ENCODE results near the gene AHCTF1. TPM values are rescaled to one million over a fixed set of nuclear protein-coding genes. Genes with fewer than 3 reads are reported as not detected.
"Not testable (repeated sequence)": the region's sequence is repeated elsewhere in the genome, so short reads cannot be mapped to it uniquely, and the experiment has no call there.

AHCTF1 gene
- total RNA-seq, 4 donors from 2014 or later = 30.7 to 45.3 (median 42.0) TPM

GRCh38 chr1:246891105-246891504 lies 40.6 kb downstream of the AHCTF1 start:
- H3K27me3 ChIP-seq = no peaks in the 10 kb centered on the region
- peaks cover 62 to 96% (median 79%) of the 10 kb centered on the region in 4 donors for H3K36me3 ChIP-seq
- no peak overlapping the region for H3K4me3 ChIP-seq
- H3K9me3 ChIP-seq = no peaks in the 10 kb centered on the region
- TF ChIP-seq CTCF (IDR thresholded peaks at IDR 0.05) = no peak
- no peak for TF ChIP-seq POLR2A (IDR thresholded peaks at IDR 0.05; ENCODE audit: low read depth)
- no peak for TF ChIP-seq EP300 (IDR thresholded peaks at IDR 0.05)
- TF ChIP-seq POLR2AphosphoS5 (IDR thresholded peaks at IDR 0.05) = no peak
- no peaks in the 10 kb centered on the region for H3K4me1 ChIP-seq
- no peak overlapping the region for H3K27ac ChIP-seq (replicated peaks in 1 of 4)
- intact Hi-C loops (cut with DNase I) = no loop called here
- no peak for DNase-seq (ENCODE audit: extremely low spot score)

DNA sequence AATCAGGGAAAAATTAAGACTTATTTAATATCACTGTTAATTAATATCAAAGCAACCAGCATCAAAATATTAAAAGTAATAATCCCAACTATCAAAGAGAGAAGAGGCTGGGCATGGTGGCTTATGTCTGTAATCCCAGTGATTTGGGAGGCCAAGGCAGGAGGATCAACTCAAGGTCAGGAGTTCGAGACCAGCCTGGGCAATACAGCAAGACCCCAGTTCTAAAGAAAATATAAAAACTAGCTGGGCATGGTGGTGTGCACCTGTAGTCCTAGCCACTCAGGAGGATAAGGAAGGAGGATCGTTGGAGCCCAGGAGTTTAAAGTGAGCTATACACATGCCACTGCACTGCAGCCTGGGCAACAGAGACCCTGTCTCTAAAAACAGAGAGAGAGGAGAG lies 43.2 kb downstream of the AHCTF1 start:
- intact Hi-C loops (cut with DNase I) = no loop called here
- peaks cover 47 to 95% (median 73%) of the 10 kb centered on the region in 4 donors for H3K36me3 ChIP-seq

DNA sequence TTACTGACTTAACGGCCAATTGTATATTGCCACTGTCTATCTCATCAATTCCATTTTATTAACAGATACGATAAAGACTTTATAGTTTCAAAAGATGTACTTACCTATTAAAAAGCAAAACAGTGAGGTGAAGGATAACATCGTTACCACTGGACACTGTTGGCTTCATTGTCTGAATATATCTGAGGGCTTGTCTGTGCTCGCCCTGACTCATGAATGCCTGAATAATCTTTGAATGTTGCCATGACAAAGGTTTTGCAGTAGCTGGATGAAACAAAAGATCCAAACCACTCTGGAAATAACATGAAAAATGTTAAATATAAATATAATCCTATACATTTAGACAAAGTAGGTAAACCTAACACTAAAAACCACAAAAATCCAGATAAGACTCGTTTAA lies 46.4 kb downstream of the AHCTF1 start:
- H3K4me3 ChIP-seq; intact Hi-C loops (cut with DNase I); H3K27me3 ChIP-seq; H3K4me1 ChIP-seq; DNase-seq (ENCODE audit: extremely low spot score); H3K9me3 ChIP-seq; H3K27ac ChIP-seq (replicated peaks in 1 of 4): not testable (repeated sequence)
- peaks cover 41 to 80% (median 60%) of the 10 kb centered on the region in 4 donors for H3K36me3 ChIP-seq
- 93% methylated on average over 5 of the region's 5 CpGs for WGBS

More for the DNA sequence above, 43.2 kb downstream of the AHCTF1 start:
- Histone ChIP-seq H3K9me3 (no peaks in the 10 kb centered on the region), H3K4me3 (no peak overlapping the region), H3K27ac (replicated peaks in 1 of 4) (no peak overlapping the region), H3K4me1 (no peaks in the 10 kb centered on the region), H3K27me3 (no peaks in the 10 kb centered on the region)
- DNase-seq (ENCODE audit: extremely low spot score) = no peak
- WGBS = 97% methylated on average over 2 of the region's 2 CpGs
- TF ChIP-seq EP300 (IDR thresholded peaks at IDR 0.05) (no peak), CTCF (IDR thresholded peaks at IDR 0.05) (no peak), POLR2AphosphoS5 (IDR thresholded peaks at IDR 0.05) (no peak), POLR2A (IDR thresholded peaks at IDR 0.05; ENCODE audit: low read depth) (no peak)

DNA sequence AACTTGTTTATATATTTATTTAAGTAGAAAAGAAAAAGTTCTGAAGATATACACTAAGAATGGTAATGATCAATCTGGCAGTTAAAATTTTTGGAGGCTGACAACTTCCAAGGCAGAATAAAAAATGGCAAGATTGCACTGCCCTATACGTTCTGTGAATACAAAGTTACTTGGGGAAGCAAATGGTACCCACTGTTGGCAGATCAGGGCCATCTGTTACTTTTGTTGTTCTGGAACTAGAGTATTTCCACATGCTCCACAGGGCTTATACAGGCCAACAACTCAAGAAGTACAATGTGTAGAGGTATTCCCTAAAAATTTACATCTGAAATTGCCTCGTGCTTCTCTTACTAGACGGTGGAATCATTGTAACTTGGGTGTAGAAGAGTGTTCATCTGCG lies 53.2 kb downstream of the AHCTF1 start:
- H3K27ac ChIP-seq (replicated peaks in 1 of 4) = no peak overlapping the region
- TF ChIP-seq POLR2A (IDR thresholded peaks at IDR 0.05; ENCODE audit: low read depth) (no peak), EP300 (IDR thresholded peaks at IDR 0.05) (no peak)
- H3K9me3 ChIP-seq = no peaks in the 10 kb centered on the region
- intact Hi-C loops (cut with DNase I) = no loop called here
- DNase-seq (ENCODE audit: extremely low spot score) = no peak
- no peaks in the 10 kb centered on the region for H3K4me1 ChIP-seq
- WGBS = 89% methylated on average over 4 of the region's 4 CpGs
- H3K36me3 ChIP-seq = peaks cover 7 to 61% (median 39%) of the 10 kb centered on the region in 4 donors
- H3K27me3 ChIP-seq = no peaks in the 10 kb centered on the region
- no peak overlapping the region for H3K4me3 ChIP-seq

DNA sequence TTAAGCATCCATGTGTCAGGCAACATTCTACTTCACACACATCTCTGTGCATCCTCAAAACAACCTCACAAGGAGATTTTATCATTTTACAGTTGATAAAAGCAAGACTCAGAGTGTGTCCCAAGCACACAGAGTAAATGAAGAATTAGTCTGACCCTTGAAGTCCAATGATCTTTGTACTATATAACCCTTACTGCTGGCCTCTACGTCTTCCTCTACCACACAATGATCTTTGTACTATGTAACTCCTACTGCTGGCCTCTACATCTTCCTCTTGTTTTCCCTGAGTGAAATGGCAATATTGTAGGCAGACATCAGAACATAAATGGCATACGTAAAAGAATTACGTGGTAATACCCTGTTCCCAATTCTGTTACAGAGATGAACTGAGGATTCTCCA lies 55.3 kb downstream of the AHCTF1 start:
- H3K4me1 ChIP-seq = no peaks in the 10 kb centered on the region

More for the DNA sequence above, 55.3 kb downstream of the AHCTF1 start:
- DNase-seq (ENCODE audit: extremely low spot score) = no peak
- Histone ChIP-seq H3K27ac (replicated peaks in 1 of 4) (no peak overlapping the region), H3K36me3 (peaks cover 7 to 70% (median 48%) of the 10 kb centered on the region in 4 donors), H3K27me3 (no peaks in the 10 kb centered on the region), H3K4me3 (no peak overlapping the region), H3K9me3 (no peaks in the 10 kb centered on the region)
- no peak for TF ChIP-seq CTCF (IDR thresholded peaks at IDR 0.05)
- TF ChIP-seq POLR2AphosphoS5 (IDR thresholded peaks at IDR 0.05) = no peak
- TF ChIP-seq POLR2A (IDR thresholded peaks at IDR 0.05; ENCODE audit: low read depth) = no peak
- no peak for TF ChIP-seq EP300 (IDR thresholded peaks at IDR 0.05)
- 98% methylated on average over 3 of the region's 3 CpGs for WGBS
- intact Hi-C loops (cut with DNase I) = no loop called here
